GM23338 (cell line): Measurements from ENCODE around the gene VPREB3. TPM values are rescaled to one million over a fixed set of nuclear protein-coding genes. Genes with fewer than 3 reads are reported as not detected.

ENCODE experiments used
- ATAC-seq: fragments of 200-7000 bp; cut with Tn5 transposase; 3 replicates; pipeline ENCODE4 v1.9.1; 2020
- DNase-seq: peaks from one replicate; pipeline ENCODE4 v3.0.0-alpha.2; 2015; ENCODE audit warnings: low spot score
- H2AFZ ChIP-seq: fragments of 200-600 bp; sonication (generic); 2 replicates; pipeline ENCODE4 v1.8.0; 2016; ENCODE audit warnings: antibody characterized with exemption, mild to moderate bottlenecking, moderate library complexity
- H3F3A ChIP-seq: fragments of 200-600 bp; sonication (generic); replicated peaks from 2 replicates; pipeline ENCODE4 v1.8.0; 2017; ENCODE audit warnings: antibody characterized with exemption, mixed run types, low read depth
- H3K27ac ChIP-seq: fragments of 200-600 bp; sonication (generic); 2 replicates; pipeline ENCODE4 v1.6.1; 2016; ENCODE audit warnings: low read depth
- H3K27me3 ChIP-seq: fragments of 200-600 bp; sonication (generic); 2 replicates; pipeline ENCODE4 v1.8.0; 2016; ENCODE audit warnings: mild to moderate bottlenecking, mixed run types, moderate library complexity; ENCODE audit not compliant: insufficient read depth
- H3K36me3 ChIP-seq: fragments of 200-600 bp; sonication (generic); 2 replicates; pipeline ENCODE4 v1.8.0; 2016; ENCODE audit warnings: mild to moderate bottlenecking; ENCODE audit not compliant: insufficient read depth
- H3K4me1 ChIP-seq: fragments of 200-600 bp; sonication (generic); 2 replicates; pipeline ENCODE4 v1.8.0; 2016; ENCODE audit warnings: mild to moderate bottlenecking, moderate library complexity; ENCODE audit not compliant: insufficient read depth
- H3K4me2 ChIP-seq: fragments of 200-600 bp; sonication (generic); 2 replicates; pipeline ENCODE4 v1.7.1; 2017; ENCODE audit warnings: mixed run types
- H3K4me3 ChIP-seq: fragments of 200-600 bp; sonication (generic); 2 replicates; pipeline ENCODE4 v1.6.1; 2016; ENCODE audit warnings: mixed run types
- H3K79me2 ChIP-seq: fragments of 200-600 bp; sonication (generic); replicated peaks from 2 replicates; pipeline ENCODE4 v1.8.0; 2017; ENCODE audit warnings: mild to moderate bottlenecking; ENCODE audit not compliant: insufficient read depth
- H3K9me2 ChIP-seq: fragments of 200-600 bp; sonication (generic); 2 replicates; pipeline ENCODE4 v1.8.0; 2017; ENCODE audit not compliant: insufficient read depth
- H4K20me1 ChIP-seq: fragments of 200-600 bp; sonication (generic); replicated peaks from 2 replicates; pipeline ENCODE4 v1.8.0; 2017; ENCODE audit warnings: mild to moderate bottlenecking; ENCODE audit not compliant: insufficient read depth
- H3K27ac Mint-ChIP-seq: 2 replicates; pipeline ENCODE4 v1.8.0; 2020; ENCODE audit warnings: inconsistent platforms, mild to moderate bottlenecking, moderate library complexity, mixed read lengths
- H3K27me3 Mint-ChIP-seq: 3 replicates; pipeline ENCODE4 v1.8.0; 2022; ENCODE audit warnings: low read depth, mild to moderate bottlenecking, moderate library complexity, mixed read lengths, inconsistent platforms; ENCODE audit not compliant: insufficient read depth, poor library complexity
- H3K36me3 Mint-ChIP-seq: 3 replicates; pipeline ENCODE4 v1.8.0; 2021; ENCODE audit warnings: low read depth, mild to moderate bottlenecking, inconsistent platforms, moderate library complexity, mixed read lengths
- H3K4me1 Mint-ChIP-seq: 3 replicates; pipeline ENCODE4 v1.8.0; 2020; ENCODE audit warnings: mild to moderate bottlenecking, inconsistent platforms, mixed read lengths
- H3K4me3 Mint-ChIP-seq: 3 replicates; pipeline ENCODE4 v1.8.0; 2021; ENCODE audit warnings: moderate library complexity, mild to moderate bottlenecking, inconsistent platforms, mixed read lengths
- H3K9me3 Mint-ChIP-seq: 3 replicates; pipeline ENCODE4 v1.8.0; 2020; ENCODE audit warnings: moderate library complexity, mild to moderate bottlenecking, inconsistent platforms, mixed read lengths
- CREB1 ChIP-seq: fragments of 250-450 bp; sonication (Bioruptor Pico); IDR thresholded peaks from 2 replicates; pipeline ENCODE4 v1.5.0; 2020; ENCODE audit warnings: low read depth, mild to moderate bottlenecking, moderate library complexity
- CTCF ChIP-seq, 2 experiments: fragments of 200-600 bp in 1 of 2; sonication (generic) in 1 of 2; conservative IDR thresholded peaks; 2 replicates each; pipeline versions ENCODE4 v1.5.1 to v1.6.1; 2016 to 2017; ENCODE audit warnings: antibody characterized with exemption in 2 of 2, low read depth in 2 of 2, mild to moderate bottlenecking in 2 of 2, moderate library complexity in 1 of 2
- EZH2 ChIP-seq: fragments of 200-600 bp; sonication (generic); IDR thresholded peaks from one replicate; pipeline ENCODE4 v1.8.0; 2017; ENCODE audit warnings: antibody characterized with exemption, mild to moderate bottlenecking, low read depth; ENCODE audit not compliant: unreplicated experiment
- EZH2phosphoT487 ChIP-seq: fragments of 200-600 bp; sonication (generic); IDR thresholded peaks from one replicate; pipeline ENCODE4 v1.8.1; 2018; ENCODE audit warnings: antibody characterized with exemption; ENCODE audit not compliant: unreplicated experiment
- JUNB ChIP-seq: IDR thresholded peaks from one replicate; pipeline ENCODE4 v1.6.1; 2016; ENCODE audit warnings: antibody characterized with exemption; ENCODE audit not compliant: unreplicated experiment
- NANOG ChIP-seq: IDR thresholded peaks from 2 replicates; pipeline ENCODE4 v1.6.1; 2016; ENCODE audit warnings: antibody characterized with exemption, borderline replicate concordance
- POLR2AphosphoS5 ChIP-seq: IDR thresholded peaks from 2 replicates; pipeline ENCODE4 v1.6.1; 2016; ENCODE audit warnings: antibody characterized with exemption, low read depth
- STAT1 ChIP-seq: IDR thresholded peaks from one replicate; pipeline ENCODE4 v1.6.1; 2016; ENCODE audit warnings: antibody characterized with exemption; ENCODE audit not compliant: unreplicated experiment
- ZNF114 ChIP-seq: fragments of 250-450 bp; sonication (Bioruptor Pico); IDR thresholded peaks from 2 replicates; pipeline ENCODE4 v1.5.0; 2020; ENCODE audit warnings: mild to moderate bottlenecking, moderate library complexity
- ZNF331 ChIP-seq: fragments of 250-450 bp; sonication (Bioruptor Pico); IDR thresholded peaks from 2 replicates; pipeline ENCODE4 v1.5.0; 2020; ENCODE audit warnings: low read depth, mild to moderate bottlenecking, moderate library complexity
- ZNF462 ChIP-seq: fragments of 250-450 bp; sonication (Bioruptor Pico); IDR thresholded peaks from 2 replicates; pipeline ENCODE4 v1.5.0; 2020; ENCODE audit warnings: mild to moderate bottlenecking, moderate library complexity
- polyA plus RNA-seq: library from polyadenylated mRNA; unstranded; fragments of >200 nt; fragmentation: Nextera tagmentation; extraction: Ambion mirVana; gene quantifications from 2 replicates; pipeline ENCODE4 v1.2.1, GENCODE V29; 2016
- total RNA-seq: library from RNA; depleted of rRNA; stranded (reverse); fragments of >200 nt; shearing (Covaris generic); gene quantifications from 2 replicates; pipeline ENCODE4 v1.2.3, GENCODE V29; 2014
- TF ChIP-seq, protein P1 (sequence below): IDR thresholded peaks from 2 replicates; pipeline ENCODE4 v1.6.1; 2016; ENCODE audit warnings: antibody characterized with exemption
- TF ChIP-seq, protein P2 (sequence below): IDR thresholded peaks from one replicate; pipeline ENCODE4 v1.6.1; 2018; ENCODE audit warnings: antibody characterized with exemption; ENCODE audit not compliant: unreplicated experiment

Gene VPREB3
- total and polyA plus RNA-seq, 2 experiments from 2014 or later = 1.1 TPM; not detected in 1

GRCh38 chr22:23782703-23783102, 28.5 kb upstream of the VPREB3 start:
- Mint-ChIP-seq H3K9me3 (no peaks in the 10 kb centered on the region), H3K4me3 (no peak overlapping the region), H3K36me3 (peaks cover 3% of the 10 kb centered on the region), H3K27me3 (peaks cover 9% of the 10 kb centered on the region), H3K27ac (no peak overlapping the region), H3K4me1 (peaks cover 9% of the 10 kb centered on the region)
- Histone ChIP-seq H3K9me2 (no peaks in the 10 kb centered on the region), H3K27me3 (no peaks in the 10 kb centered on the region), H3K36me3 (no peaks in the 10 kb centered on the region), H3K79me2 (peaks cover 4% of the 10 kb centered on the region), H3K4me1 (peaks cover 7% of the 10 kb centered on the region), H3K4me3 (no peak overlapping the region), H2AFZ (no peak overlapping the region), H3F3A (0 out of 2 replicates have a peak, but pooled peaks cover 6% of the 10 kb centered on the region), H4K20me1 (peaks cover 3% of the 10 kb centered on the region; the same call in 1 of the 2 replicates), H3K27ac (no peak overlapping the region), H3K4me2 (no peak overlapping the region)
- DNase-seq (no peak), ATAC-seq (no peak)
- TF ChIP-seq EZH2phosphoT487 (no peak), NANOG (no peak), STAT1 (no peak), ZNF462 (CRISPR knock-in tag) (no peak), POLR2AphosphoS5 (no peak), EZH2 (no peak), ZNF114 (CRISPR knock-in tag) (no peak), JUNB (no peak), CTCF (conservative IDR thresholded peaks at IDR 0.05; ENCODE audit: low read depth in 2 of 2) (no peak), CREB1 (CRISPR knock-in tag) (no peak), ZNF331 (CRISPR knock-in tag) (no peak)
- TF ChIP-seq, protein P1, sequence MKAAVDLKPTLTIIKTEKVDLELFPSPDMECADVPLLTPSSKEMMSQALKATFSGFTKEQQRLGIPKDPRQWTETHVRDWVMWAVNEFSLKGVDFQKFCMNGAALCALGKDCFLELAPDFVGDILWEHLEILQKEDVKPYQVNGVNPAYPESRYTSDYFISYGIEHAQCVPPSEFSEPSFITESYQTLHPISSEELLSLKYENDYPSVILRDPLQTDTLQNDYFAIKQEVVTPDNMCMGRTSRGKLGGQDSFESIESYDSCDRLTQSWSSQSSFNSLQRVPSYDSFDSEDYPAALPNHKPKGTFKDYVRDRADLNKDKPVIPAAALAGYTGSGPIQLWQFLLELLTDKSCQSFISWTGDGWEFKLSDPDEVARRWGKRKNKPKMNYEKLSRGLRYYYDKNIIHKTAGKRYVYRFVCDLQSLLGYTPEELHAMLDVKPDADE = no peak
- TF ChIP-seq, protein P2, sequence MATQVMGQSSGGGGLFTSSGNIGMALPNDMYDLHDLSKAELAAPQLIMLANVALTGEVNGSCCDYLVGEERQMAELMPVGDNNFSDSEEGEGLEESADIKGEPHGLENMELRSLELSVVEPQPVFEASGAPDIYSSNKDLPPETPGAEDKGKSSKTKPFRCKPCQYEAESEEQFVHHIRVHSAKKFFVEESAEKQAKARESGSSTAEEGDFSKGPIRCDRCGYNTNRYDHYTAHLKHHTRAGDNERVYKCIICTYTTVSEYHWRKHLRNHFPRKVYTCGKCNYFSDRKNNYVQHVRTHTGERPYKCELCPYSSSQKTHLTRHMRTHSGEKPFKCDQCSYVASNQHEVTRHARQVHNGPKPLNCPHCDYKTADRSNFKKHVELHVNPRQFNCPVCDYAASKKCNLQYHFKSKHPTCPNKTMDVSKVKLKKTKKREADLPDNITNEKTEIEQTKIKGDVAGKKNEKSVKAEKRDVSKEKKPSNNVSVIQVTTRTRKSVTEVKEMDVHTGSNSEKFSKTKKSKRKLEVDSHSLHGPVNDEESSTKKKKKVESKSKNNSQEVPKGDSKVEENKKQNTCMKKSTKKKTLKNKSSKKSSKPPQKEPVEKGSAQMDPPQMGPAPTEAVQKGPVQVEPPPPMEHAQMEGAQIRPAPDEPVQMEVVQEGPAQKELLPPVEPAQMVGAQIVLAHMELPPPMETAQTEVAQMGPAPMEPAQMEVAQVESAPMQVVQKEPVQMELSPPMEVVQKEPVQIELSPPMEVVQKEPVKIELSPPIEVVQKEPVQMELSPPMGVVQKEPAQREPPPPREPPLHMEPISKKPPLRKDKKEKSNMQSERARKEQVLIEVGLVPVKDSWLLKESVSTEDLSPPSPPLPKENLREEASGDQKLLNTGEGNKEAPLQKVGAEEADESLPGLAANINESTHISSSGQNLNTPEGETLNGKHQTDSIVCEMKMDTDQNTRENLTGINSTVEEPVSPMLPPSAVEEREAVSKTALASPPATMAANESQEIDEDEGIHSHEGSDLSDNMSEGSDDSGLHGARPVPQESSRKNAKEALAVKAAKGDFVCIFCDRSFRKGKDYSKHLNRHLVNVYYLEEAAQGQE = no peak
